GM12874 (cell line): ENCODE results near the gene TAPT1.

Experiments
- TF ChIP-seq, protein P1 (sequence below): IDR thresholded peaks from 2 replicates; pipeline ENCODE4 v1.5.1; 2011; ENCODE audit warnings: low read depth, mild to moderate bottlenecking, control low read depth, low read length, moderate library complexity; ENCODE audit not compliant: insufficient read depth

TAPT1 gene

DNA sequence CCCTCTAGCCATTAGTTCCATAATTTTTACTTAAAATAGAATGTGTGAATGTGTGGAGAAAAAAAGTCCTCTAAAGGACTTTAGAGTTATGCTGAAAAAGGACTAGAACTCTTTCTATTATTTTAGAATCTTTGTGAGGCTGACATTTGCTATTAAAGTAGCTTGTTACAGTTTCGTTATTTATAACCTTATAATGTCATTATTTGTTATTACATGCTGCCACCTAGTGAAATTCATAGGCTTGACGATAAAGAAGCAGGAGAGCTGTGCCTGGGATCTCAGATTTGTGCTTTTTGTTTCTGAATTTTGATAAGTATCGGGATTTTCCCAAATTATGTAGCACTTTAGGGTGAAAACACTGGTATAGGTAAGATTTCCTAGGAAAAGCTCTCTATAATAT lies 38.5 kb upstream of the TAPT1 start:
- TF ChIP-seq, protein P1, sequence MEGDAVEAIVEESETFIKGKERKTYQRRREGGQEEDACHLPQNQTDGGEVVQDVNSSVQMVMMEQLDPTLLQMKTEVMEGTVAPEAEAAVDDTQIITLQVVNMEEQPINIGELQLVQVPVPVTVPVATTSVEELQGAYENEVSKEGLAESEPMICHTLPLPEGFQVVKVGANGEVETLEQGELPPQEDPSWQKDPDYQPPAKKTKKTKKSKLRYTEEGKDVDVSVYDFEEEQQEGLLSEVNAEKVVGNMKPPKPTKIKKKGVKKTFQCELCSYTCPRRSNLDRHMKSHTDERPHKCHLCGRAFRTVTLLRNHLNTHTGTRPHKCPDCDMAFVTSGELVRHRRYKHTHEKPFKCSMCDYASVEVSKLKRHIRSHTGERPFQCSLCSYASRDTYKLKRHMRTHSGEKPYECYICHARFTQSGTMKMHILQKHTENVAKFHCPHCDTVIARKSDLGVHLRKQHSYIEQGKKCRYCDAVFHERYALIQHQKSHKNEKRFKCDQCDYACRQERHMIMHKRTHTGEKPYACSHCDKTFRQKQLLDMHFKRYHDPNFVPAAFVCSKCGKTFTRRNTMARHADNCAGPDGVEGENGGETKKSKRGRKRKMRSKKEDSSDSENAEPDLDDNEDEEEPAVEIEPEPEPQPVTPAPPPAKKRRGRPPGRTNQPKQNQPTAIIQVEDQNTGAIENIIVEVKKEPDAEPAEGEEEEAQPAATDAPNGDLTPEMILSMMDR, result peak; percentile 21; the same call in 1 of the 2 replicates

DNA sequence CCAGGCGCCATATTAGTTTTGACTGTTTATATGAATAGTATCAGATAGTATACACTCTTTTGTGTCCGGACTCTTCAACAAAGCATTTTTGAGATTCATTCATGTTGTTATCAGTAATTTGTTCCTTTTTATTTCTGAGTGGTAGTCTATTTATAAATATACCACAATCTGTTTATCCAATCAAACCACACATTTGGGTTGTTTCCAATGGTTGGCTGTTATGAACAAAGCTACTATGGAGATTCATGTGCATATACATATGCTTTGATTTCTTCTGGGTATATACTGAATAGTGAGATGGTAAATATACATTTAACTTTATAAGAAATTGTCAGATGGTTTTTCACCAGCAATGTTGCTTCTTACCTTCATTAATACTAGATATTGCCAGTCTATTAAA lies 36.8 kb upstream of the TAPT1 start:
- TF ChIP-seq, protein P1, result no peak

DNA sequence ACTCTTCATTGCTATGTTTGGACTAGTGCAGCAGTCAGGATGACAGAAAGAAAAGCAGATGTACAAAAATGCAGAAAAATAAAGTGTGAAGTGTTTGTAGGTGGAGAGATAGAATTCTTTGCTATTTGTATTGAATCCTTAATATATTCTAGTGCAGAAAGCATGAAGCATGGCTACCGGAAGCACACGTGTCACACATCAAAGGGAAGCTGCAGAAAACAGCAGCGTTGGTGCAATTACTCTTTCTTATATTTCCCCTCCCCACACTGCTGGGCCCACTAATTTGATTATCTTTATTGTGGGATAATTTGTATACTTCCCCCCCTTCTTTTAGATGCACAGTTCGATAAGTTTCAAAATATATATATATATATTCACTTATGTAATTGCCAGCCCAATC lies 35.9 kb upstream of the TAPT1 start:
- TF ChIP-seq, protein P1, result no peak

DNA sequence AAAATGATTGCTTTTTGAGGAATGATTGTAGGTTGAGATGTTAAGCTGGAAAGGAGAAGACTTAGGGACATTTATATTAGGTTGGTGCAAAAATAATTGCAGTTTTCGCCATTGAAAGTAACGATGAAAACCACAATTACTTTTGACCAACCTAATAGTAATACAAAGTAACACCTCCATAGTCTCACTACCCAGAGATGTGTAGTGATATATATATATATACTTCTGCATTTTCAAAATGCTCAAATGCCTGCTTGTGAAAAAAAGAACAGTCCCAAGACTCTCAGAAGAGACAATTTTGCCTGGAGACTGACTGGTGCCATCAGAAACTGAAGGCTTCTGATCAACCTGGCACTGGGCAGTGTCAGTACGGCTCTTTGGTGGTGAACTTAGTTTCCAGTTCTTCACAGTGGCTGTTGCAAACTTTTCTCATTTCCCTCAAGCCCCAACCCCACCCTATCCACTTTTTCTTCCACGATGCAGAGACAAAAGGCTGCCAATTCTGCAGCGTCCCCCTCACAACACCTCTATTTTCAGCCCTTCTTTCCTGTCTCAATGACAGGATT lies 35.1 kb upstream of the TAPT1 start:
- TF ChIP-seq, protein P1, result no peak

DNA sequence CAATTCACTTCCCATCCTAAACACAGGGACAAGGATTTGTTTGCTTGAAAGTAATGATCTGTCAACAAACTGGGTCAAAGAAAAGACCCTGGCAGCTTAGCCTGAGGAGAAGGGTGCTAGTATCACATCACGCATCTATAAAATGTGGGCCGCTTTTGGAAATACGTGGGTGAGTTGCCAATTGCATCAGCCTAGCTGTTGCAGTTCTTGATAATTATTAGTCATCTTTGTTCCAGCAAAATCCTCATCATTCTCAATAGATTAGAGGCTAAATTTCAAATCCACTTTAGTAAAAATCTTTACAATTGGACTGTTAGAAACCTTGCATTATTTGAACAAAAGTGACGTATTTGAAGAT lies 33.6 kb upstream of the TAPT1 start:
- TF ChIP-seq, protein P1, result no peak

DNA sequence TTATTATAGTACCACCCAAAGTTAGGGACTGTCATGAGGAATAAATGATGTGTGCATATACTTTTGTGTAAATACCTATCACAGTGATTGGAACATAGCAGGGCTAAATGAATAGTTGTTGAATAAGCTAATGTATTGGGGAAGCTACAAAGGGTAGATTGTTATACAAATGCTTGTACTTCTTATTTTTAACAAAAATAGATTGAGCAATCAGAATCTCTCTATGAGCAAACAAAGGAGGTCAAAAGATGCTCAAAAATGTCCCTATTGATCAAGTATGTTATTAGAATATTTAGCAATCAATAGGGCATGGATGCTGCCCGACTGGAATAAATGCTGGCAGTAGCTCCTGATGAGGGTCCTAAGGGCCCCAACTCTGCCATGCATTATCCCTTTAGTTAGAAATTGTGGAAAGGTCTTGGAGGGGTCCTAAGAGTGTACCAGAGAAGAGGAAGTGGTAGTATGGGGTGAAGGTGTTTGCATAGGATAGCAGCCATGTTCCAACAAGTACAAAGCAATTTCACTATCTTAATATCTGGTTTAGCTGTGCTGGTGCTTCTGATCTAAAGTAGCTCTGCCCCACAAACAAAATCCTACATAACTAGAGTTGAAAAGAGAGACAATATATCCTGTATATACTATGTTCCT lies 33.1 kb upstream of the TAPT1 start:
- TF ChIP-seq, protein P1, result no peak

DNA sequence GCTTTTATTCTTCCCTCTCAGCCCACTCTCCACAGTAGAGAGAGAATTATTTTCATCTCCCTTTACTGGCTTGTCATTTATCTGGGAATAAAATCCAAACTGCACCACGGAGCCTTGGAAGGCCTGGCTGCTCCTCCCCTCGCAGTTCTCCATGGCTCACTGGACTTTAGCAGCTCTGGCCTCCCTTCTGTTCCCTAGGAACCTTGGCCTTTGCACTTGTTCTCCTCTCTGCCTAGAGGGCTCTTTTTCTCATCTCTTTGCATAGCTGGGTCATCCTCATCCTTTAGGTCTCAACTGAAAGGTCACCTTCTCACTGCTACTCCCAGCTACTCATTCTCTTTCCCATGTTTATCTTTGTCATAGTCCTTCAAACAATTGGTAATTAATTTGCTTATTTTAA lies 31.3 kb upstream of the TAPT1 start:
- TF ChIP-seq, protein P1, result no peak
